ENCODE measurements around the gene ABCG5.

DNA sequence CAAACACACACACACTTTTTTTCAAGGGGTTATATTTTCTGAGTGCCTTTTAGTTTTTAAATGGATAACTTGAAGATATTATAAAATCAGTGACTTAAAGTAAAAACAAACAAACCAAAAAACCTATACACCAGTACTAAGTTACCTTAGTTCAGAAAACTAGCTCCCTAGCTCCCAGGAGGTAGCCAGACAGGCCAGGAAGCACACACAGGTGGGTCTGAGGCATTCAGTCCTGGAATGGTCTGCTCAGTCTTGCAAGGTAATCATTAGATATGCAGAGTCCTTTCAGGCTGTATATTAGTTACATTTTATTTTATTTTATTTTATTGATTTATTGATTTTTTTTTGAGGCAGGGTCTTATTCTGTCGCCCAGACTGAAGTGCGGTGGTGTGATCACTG lies 75.5 kb downstream of the ABCG5 start:
- TF ChIP-seq CTCF (conservative IDR thresholded peaks at IDR 0.05; ENCODE audit: low read depth, low read length) (no peak), POLR2A (IDR thresholded peaks at IDR 0.05; ENCODE audit: low read depth, low read length) (no peak), NFE2L2 (IDR thresholded peaks at IDR 0.05; ENCODE audit: low read depth, low read length) (no peak)

Data from IMR-90 (cell line).